ENCODE results near the gene TBC1D2.

DNA sequence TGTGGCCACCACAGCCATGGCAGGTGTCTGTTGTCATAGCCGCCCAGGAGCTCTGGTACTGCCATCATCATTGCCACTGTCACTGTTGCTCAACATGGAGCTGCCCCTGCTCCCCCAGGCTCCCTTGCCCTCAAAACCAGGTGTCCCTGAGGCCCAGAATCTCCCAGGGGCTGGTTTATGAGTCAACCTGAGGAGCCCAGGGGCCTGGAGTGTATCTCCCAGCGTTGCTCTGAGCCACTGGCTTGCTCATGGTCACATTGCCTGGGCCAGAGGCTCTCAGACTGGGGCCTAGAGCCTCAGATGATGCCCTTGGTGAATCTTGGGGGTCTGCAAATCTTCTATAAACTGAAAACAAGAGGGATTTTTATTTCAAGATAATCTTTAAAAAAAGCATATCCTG, 24.7 kb upstream of the TBC1D2 start:
- TF ChIP-seq POLR2A (IDR thresholded peaks at IDR 0.05; ENCODE audit: low read depth, low read length) = no peak
- no peak for TF ChIP-seq EP300 (IDR thresholded peaks at IDR 0.05; ENCODE audit: borderline replicate concordance in 1 of 2, control insufficient read depth in 1 of 2, low read depth in 2 of 2, low read length in 2 of 2)
- no peak for TF ChIP-seq ASH2L (IDR thresholded peaks at IDR 0.05; ENCODE audit: borderline replicate concordance, low read depth)
- no peak for TF ChIP-seq RAD21 (IDR thresholded peaks at IDR 0.05; ENCODE audit: insufficient read depth, low read depth, low read length)
- TF ChIP-seq, protein P1, sequence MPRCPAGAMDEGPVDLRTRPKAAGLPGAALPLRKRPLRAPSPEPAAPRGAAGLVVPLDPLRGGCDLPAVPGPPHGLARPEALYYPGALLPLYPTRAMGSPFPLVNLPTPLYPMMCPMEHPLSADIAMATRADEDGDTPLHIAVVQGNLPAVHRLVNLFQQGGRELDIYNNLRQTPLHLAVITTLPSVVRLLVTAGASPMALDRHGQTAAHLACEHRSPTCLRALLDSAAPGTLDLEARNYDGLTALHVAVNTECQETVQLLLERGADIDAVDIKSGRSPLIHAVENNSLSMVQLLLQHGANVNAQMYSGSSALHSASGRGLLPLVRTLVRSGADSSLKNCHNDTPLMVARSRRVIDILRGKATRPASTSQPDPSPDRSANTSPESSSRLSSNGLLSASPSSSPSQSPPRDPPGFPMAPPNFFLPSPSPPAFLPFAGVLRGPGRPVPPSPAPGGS (IDR thresholded peaks at IDR 0.05; ENCODE audit: borderline replicate concordance, insufficient read depth, low read depth, low read length, poor library complexity, severe bottlenecking) = no peak
- TF ChIP-seq CEBPB (IDR thresholded peaks at IDR 0.05; ENCODE audit: borderline replicate concordance in 1 of 2, low read depth in 2 of 2, low read length in 2 of 2) = no peak
- TF ChIP-seq, protein P2, sequence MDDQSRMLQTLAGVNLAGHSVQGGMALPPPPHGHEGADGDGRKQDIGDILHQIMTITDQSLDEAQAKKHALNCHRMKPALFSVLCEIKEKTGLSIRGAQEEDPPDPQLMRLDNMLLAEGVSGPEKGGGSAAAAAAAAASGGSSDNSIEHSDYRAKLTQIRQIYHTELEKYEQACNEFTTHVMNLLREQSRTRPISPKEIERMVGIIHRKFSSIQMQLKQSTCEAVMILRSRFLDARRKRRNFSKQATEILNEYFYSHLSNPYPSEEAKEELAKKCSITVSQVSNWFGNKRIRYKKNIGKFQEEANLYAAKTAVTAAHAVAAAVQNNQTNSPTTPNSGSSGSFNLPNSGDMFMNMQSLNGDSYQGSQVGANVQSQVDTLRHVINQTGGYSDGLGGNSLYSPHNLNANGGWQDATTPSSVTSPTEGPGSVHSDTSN (IDR thresholded peaks at IDR 0.05; ENCODE audit: insufficient replicate concordance, low read depth, low read length) = no peak
- TF ChIP-seq SMC3 (IDR thresholded peaks at IDR 0.05; ENCODE audit: borderline replicate concordance, low read length) = no peak
- no peak for TF ChIP-seq NRF1 (conservative IDR thresholded peaks at IDR 0.05; ENCODE audit: low read depth, low read length)
- TF ChIP-seq, protein P3, sequence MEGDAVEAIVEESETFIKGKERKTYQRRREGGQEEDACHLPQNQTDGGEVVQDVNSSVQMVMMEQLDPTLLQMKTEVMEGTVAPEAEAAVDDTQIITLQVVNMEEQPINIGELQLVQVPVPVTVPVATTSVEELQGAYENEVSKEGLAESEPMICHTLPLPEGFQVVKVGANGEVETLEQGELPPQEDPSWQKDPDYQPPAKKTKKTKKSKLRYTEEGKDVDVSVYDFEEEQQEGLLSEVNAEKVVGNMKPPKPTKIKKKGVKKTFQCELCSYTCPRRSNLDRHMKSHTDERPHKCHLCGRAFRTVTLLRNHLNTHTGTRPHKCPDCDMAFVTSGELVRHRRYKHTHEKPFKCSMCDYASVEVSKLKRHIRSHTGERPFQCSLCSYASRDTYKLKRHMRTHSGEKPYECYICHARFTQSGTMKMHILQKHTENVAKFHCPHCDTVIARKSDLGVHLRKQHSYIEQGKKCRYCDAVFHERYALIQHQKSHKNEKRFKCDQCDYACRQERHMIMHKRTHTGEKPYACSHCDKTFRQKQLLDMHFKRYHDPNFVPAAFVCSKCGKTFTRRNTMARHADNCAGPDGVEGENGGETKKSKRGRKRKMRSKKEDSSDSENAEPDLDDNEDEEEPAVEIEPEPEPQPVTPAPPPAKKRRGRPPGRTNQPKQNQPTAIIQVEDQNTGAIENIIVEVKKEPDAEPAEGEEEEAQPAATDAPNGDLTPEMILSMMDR (IDR thresholded peaks at IDR 0.05 in 2 of 3, conservative IDR thresholded peaks at IDR 0.05 in 1 of 3; ENCODE audit: control insufficient read depth in 2 of 3, extremely low read depth in 1 of 3, insufficient read depth in 1 of 3, low read depth in 3 of 3, low read length in 3 of 3) = no peak
- TF ChIP-seq FOS (IDR thresholded peaks at IDR 0.05; ENCODE audit: borderline replicate concordance, extremely low read depth, insufficient read length) = no peak
